GM12873 (cell line): ENCODE measurements around the gene IDS.
"Not testable (repeated sequence)": the region's sequence is repeated elsewhere in the genome, so short reads cannot be mapped to it uniquely, and the experiment has no call there.

Experiments used
- CTCF ChIP-seq: IDR thresholded peaks from 2 replicates; pipeline ENCODE4 v1.5.1; 2012; ENCODE audit warnings: low read depth, mild to moderate bottlenecking, moderate library complexity, low read length, control low read depth; ENCODE audit not compliant: insufficient read depth; ENCODE audit errors: missing control alignments

The IDS gene, protein sequence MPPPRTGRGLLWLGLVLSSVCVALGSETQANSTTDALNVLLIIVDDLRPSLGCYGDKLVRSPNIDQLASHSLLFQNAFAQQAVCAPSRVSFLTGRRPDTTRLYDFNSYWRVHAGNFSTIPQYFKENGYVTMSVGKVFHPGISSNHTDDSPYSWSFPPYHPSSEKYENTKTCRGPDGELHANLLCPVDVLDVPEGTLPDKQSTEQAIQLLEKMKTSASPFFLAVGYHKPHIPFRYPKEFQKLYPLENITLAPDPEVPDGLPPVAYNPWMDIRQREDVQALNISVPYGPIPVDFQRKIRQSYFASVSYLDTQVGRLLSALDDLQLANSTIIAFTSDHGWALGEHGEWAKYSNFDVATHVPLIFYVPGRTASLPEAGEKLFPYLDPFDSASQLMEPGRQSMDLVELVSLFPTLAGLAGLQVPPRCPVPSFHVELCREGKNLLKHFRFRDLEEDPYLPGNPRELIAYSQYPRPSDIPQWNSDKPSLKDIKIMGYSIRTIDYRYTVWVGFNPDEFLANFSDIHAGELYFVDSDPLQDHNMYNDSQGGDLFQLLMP

GRCh38 chrX:149504915-149505651 lies at the start of gene IDS:
Gene IDS (minus strand): TSS chrX:149505306. CDS start chrX:149505137, 169 bp downstream.
- TF ChIP-seq CTCF = no peak

- TF ChIP-seq CTCF = not testable (repeated sequence)
Observed at GRCh38 chrX:149549701-149550100, 44.6 kb upstream of the IDS start, which contains the start of gene HSFX3. Gene HSFX3 (minus strand): TSS chrX:149549924. CDS start chrX:149549852, 72 bp downstream.

- TF ChIP-seq CTCF = no peak
Observed at GRCh38 chrX:149541521-149542047, 36.5 kb upstream of the IDS start.

GRCh38 chrX:149540621-149541520 lies 35.8 kb upstream of the IDS start, which contains the start of gene EOLA1:
Gene EOLA1 (plus strand): TSS chrX:149541012. CDS start chrX:149545631, 4,619 bp downstream.
- no peak for TF ChIP-seq CTCF

DNA sequence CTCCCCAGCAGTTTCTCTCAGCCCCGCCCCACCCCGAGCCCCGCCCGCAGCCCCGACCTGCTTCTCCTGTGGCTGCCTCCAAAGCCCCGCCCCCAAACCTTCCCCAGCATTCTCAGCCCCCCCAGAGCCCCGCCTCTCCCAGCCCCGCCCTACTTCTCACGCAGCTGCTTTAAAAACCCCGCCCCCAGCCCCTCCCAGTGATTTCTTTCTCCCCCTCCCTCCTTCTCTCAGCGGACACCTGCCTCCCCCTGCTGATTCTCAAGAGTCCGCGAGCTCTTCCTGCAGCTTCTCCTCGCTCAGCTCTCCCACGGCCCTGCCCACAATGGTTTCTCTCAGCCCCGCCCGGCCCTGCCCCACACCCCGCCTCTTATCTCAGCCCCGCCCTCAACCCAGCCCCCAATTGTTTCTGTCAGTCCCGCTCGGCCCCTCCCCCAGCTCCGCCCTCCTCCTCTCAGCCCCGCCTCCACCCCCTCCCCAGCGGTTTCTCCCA lies 35.1 kb upstream of the IDS start:
- TF ChIP-seq CTCF = no peak

DNA sequence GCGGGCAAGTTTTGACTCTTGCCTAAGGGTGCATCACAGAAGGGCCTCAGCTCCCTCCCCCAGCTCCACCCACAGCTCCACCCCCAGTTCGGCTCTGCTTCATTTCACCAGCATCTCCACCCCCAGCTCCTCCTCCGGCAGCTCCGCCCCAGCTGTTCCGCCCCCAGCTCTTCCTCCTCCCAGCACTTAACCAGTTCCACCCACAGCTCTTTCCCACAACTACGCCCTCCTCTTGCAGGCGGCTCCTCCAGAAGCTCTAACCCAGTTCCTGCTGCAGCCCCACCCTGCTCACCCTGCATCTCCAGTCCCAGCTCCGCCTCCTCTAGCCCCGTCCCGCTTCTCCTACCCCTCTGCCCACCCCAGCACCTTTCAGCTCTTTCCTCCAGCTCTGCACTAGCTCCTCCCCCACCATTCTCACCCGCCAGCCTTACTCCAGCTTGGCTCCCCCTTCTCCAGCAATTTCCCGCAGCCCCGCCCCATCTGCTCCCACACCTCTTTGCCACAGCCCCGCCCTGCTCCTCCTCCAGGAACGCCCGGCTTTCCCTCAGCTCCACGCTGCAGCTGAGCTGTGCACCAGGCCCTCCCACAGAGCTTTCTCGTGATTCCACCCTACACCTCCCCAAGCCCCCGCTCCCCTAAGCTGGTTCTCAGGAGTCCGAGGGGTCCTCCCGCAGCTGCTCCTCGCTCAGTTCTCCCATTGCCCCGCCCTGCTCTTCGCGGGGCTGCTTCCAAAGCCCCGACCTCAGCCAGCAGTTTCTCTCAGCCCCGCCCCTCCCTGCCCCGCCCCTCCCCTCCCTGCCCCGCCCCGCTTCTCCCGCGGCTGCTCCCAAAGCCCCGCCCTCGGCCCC lies 34.4 kb upstream of the IDS start:
- TF ChIP-seq CTCF = no peak
